Measurements from ENCODE around the gene MAP1LC3B.

DNA sequence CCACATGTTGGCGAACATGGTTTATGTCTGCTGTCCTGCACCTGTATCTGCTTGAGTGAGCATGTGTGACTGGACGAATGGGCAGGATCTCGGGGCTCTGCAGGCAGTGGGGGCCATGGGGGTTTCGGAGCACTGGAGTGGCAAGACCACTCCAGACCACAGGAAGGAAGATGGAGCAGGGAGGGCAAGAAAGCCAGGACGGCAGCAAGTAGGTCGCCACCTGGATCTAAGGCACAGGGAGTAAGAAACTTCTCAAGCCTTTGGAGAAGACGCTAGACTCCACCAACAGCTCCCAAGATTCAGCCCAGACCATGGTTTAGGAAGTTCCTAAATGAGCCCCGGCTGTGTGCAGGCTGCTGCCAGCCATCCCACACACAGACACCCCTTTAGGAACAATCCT lies 42.1 kb upstream of the MAP1LC3B start:
- TF ChIP-seq, protein P1, sequence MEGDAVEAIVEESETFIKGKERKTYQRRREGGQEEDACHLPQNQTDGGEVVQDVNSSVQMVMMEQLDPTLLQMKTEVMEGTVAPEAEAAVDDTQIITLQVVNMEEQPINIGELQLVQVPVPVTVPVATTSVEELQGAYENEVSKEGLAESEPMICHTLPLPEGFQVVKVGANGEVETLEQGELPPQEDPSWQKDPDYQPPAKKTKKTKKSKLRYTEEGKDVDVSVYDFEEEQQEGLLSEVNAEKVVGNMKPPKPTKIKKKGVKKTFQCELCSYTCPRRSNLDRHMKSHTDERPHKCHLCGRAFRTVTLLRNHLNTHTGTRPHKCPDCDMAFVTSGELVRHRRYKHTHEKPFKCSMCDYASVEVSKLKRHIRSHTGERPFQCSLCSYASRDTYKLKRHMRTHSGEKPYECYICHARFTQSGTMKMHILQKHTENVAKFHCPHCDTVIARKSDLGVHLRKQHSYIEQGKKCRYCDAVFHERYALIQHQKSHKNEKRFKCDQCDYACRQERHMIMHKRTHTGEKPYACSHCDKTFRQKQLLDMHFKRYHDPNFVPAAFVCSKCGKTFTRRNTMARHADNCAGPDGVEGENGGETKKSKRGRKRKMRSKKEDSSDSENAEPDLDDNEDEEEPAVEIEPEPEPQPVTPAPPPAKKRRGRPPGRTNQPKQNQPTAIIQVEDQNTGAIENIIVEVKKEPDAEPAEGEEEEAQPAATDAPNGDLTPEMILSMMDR (IDR thresholded peaks at IDR 0.05) = no peak
- TF ChIP-seq CBX2 (IDR thresholded peaks at IDR 0.05; ENCODE audit: borderline replicate concordance, low read depth) = no peak
- TF ChIP-seq POLR2A (IDR thresholded peaks at IDR 0.05; ENCODE audit: low read length) = no peak
- TF ChIP-seq RFX5 (IDR thresholded peaks at IDR 0.05) = no peak
- TF ChIP-seq, protein P2, sequence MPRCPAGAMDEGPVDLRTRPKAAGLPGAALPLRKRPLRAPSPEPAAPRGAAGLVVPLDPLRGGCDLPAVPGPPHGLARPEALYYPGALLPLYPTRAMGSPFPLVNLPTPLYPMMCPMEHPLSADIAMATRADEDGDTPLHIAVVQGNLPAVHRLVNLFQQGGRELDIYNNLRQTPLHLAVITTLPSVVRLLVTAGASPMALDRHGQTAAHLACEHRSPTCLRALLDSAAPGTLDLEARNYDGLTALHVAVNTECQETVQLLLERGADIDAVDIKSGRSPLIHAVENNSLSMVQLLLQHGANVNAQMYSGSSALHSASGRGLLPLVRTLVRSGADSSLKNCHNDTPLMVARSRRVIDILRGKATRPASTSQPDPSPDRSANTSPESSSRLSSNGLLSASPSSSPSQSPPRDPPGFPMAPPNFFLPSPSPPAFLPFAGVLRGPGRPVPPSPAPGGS (IDR thresholded peaks at IDR 0.05) = no peak
- no peak for TF ChIP-seq JUNB (IDR thresholded peaks at IDR 0.05)
- no peak for TF ChIP-seq HEYL (CRISPR knock-in tag; IDR thresholded peaks at IDR 0.05)
- TF ChIP-seq, protein P3, sequence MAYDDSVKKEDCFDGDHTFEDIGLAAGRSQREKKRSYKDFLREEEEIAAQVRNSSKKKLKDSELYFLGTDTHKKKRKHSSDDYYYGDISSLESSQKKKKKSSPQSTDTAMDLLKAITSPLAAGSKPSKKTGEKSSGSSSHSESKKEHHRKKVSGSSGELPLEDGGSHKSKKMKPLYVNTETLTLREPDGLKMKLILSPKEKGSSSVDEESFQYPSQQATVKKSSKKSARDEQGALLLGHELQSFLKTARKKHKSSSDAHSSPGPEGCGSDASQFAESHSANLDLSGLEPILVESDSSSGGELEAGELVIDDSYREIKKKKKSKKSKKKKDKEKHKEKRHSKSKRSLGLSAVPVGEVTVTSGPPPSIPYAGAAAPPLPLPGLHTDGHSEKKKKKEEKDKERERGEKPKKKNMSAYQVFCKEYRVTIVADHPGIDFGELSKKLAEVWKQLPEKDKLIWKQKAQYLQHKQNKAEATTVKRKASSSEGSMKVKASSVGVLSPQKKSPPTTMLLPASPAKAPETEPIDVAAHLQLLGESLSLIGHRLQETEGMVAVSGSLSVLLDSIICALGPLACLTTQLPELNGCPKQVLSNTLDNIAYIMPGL (CRISPR knock-in tag; IDR thresholded peaks at IDR 0.05; ENCODE audit: borderline replicate concordance) = no peak
- TF ChIP-seq JUN (IDR thresholded peaks at IDR 0.05) = no peak
- TF ChIP-seq BHLHE40 (IDR thresholded peaks at IDR 0.05; ENCODE audit: low read depth, low read length) = no peak

Measured in A549 (cell line).